NCI-H2081 treated with DMSO at 0.1 percent for 48 hours (cell line): ENCODE measurements around the gene DRAP1.
"Not testable (repeated sequence)": the region's sequence is repeated elsewhere in the genome, so short reads cannot be mapped to it uniquely, and the experiment has no call there.

Experiments used
- DNase-seq: peaks from one replicate; lab custom pipeline; 2025; lab: John Stamatoyannopoulos, UW

The DRAP1 gene

GRCh38 chr11:65886826-65887722 is 32.2 kb upstream of the DRAP1 start:
- no peak for DNase-seq

DNA sequence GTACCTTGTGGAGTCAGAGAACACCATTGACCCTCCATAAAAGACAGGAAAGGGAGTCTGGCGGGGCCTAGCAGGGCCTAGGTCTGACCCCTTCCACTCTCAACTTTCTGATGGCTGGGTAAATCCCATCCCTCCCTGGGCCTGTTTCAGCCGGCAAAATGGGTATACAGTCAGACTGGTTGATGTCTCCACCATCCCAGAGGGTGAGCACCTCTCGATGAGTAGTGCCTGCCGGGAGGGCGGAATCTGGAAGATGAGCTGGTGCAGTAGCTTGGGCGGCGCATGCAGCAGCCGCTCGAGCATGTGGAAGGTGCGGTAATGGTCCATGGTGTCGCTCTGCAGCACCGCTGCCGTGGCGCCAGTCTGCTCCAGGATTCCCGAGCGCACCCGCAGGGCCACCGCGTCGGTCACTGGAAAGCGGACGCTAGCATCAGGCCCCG is 31.5 kb upstream of the DRAP1 start:
- DNase-seq: no peak

DNA sequence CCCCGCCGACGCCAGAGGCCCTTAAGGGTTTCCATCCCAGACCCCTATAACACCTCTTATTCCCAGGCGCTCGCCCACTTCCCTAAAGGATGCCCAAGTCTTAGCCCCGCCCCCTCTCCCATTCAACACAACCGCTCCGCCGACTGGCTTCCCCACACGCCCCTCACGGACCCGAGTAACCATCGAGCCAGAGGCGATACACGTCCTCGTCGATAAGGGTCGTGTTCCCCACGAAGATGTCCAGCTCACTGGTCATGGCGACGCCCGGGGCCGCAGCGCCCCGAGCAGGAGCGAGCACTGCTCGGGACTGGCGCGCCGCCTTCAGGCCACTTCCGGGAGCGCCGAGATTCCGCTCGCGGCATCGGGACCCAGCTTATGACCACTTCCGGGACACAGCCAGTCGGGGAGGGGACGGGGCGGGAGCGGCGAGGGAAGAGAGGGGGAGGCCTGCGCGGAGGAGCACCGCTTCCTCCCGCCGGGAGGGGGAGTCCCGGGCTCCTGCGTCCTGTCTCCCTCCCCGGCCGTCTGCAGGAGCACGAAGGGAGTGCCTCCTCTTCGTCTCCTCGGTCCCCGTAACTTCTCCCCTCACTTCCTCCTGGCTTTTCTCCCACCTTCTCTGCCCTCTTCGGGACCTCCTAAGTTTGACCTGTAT is 30.9 kb upstream of the DRAP1 start, which contains the start of gene FIBP:
FIBP (minus strand) TSS at position 309 of the 652 bp plus-strand sequence; CDS start at position 256, 53 bp downstream.
- peak; percentile 73 for DNase-seq

- DNase-seq: peak; percentile 81
Observed at GRCh38 chr11:65890324-65891218, 28.7 kb upstream of the DRAP1 start, which contains the start of gene CCDC85B. CCDC85B (plus strand) TSS chr11:65890673; CDS start chr11:65890784, 111 bp downstream.

DNA sequence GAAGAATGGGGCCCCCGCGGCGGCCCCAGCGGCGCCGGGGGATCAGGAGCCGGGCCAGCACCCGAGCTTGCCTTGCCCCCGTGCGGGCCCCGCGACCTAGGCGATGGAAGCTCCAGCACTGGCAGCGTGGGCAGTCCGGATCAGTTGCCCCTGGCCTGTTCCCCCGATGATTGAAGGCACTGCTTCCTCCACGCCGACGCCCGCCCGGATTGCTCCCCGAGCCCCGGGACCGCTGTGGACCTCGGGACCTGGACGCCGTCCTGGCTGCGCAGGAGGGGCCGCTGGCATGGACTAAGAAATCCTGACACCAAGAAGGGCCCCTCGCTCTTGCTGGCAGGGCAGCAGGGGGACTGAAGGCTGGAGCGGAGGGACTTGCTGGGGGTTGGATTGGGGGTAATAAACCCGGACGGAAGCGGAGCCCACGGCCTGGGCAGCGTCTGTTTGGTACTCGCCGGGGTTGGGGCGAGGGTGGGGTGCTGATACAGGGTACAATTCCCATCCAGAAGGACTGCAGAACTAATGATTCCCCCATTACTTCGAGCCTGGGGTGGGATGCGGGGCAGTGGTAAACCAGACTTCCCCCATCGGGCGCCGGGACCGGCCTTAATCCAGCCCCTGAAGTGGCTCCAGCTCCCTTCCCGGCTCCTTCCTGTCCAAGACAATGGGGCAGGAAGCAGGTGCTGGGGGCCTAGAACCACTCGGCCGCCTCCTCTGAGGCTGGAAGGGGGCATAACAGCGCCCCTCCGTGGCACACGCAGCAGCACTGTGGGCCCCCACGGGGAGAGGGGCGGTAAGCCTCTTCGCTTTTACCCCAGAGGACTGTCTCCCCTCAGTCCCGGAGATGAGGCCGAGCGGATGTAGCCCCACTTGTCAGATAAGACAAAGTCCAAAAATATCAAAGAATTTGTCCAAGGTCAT is 27.7 kb upstream of the DRAP1 start:
- no peak for DNase-seq

DNA sequence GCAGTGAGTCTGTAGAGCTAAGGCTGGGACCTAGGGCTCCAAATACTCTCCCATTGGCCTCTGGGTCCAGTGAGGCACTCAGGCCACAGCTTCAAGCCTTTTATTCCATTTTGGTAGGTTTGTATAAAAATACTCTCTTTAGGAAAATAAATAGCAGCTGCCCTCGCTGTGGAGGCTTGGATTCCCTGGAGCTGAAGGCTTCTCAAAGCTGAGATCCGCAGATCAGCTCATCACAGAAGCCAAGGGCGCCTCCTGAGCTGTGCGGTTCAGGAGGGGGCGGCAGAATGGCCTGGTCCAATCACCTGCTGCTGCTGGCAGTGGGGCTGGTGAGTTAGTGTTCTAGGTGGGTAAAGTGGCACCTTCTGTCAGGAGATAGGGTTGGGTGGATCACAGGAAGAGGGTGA is 27.1 kb upstream of the DRAP1 start:
- not testable (repeated sequence) for DNase-seq

DNA sequence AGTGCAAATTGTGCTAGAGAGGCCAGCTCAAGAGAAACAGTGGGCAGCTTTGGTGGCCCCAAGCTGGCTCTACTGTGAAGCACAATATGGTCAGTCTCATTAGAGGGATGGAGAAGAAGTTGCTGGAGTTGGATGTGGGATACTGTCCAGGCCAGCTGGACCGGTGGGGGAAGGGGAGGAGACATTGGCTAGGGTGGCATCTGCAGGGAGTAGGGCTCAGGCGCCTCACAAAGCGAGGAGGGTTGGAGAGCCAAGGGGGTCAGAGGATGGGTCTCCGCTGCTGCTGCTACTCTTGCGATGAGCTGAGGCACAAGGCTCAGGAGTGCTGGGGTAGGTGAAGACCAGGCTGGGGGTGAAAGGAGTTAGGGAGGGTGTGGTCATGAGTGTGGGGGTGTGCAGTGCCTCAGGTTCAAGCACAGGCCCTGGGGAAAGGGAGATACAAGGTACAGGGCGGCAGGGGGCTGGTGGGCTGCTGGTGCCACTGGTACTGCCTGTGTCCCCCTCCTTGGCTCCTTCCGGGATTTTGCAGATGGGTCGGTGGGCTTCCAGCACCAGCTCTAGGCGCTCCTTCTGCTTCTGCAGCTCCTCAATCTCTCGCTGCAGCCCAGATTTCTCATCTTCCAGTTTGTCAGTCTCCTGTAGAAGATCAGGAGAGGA is 26.4 kb upstream of the DRAP1 start:
- no peak for DNase-seq

DNA sequence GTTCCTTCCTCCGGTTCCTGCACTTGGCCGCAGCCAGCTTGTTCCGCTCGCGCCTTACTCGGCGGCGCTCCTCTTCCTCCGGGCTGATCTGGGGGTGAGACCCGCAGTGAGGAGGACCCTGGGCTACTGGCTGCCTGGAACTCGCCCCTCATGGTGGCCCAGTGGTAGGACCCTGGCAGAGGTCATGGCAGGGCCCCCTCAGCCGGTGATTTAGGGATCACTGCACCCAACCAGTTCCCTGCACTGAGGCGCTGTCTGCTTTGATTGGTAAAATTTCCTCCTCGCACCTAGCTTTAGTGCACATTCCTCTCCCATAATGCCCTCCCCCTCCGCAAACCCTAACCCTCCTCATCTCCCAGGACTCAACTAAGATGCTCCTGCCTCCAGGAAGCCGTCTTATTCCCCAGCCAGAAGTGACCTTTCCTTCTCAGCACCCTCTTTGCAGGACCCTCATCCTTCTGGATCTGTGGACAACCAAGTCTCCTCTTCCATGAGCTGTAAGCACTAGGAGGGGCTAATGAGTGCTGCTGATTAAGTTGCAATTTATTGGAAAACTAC is 25.1 kb upstream of the DRAP1 start:
- DNase-seq: no peak

DNA sequence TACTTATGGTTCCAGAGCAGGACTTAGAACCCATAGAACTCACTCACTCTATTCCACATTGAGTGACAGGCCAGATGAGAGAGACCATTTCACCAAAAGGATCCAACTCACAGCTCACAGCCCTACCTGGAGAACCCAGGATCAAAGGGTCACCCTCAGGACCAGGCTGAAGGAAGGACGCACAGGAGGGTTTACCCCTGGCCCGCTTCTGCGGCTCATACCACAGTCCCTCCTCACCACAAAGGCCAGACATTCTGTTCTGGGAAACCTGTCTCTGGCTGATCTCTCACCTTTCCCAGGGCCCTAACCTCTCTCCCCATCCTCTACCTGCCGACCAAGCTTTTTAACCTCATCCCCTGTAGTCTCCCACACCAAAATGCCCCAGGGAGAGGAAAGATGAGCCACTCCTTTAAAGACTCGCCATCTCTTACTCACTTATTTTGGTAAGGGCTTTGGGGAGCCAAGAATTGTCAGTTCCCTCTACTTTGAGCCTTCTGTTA is 23.7 kb upstream of the DRAP1 start:
- no peak for DNase-seq

DNA sequence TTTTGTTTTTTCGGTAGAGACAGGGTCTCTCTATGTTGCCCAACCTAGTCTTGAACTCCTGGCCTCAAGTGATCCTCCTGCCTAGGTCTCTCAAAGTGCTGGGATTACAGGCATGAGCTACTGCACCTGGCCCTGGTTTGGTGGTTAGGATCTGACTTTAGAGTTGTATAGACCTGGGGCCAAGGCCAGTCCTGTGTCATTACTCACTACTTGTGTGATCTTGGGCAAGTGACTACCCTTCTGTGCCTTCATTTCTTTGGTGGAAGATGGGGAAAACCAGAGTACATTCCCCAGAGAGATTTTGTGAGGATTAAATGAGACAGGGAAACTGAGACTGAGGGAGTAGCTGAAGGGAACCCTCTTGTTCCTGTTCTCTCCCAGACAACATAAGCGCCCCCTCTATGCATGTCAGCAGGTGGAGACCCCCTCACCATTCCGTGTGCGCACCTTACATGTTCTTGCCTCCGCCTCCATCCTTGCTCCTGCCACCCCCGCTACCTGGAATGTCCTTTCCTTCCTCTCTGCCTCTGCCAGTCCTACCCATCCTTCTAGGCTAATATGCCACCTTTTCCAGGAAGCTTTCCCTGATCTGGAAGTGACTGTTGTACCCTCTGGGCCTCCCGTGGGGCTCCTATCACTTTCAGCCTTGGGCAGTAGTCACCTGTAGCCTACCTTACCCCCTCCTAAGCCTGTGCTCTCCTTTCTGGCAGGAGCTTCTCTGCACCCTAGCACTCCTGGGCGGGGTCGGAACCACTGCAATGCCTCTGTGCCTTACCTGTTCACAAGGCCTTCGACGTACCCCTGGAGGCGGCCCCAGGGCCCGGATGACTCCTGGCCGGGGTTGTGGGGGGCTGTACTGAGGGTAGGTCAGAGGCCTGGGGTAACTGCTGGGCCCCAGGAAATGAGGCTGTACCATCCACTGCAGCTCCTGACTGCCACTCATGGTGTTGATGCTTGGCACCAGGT is 22.9 kb upstream of the DRAP1 start:
- DNase-seq: no peak

DNA sequence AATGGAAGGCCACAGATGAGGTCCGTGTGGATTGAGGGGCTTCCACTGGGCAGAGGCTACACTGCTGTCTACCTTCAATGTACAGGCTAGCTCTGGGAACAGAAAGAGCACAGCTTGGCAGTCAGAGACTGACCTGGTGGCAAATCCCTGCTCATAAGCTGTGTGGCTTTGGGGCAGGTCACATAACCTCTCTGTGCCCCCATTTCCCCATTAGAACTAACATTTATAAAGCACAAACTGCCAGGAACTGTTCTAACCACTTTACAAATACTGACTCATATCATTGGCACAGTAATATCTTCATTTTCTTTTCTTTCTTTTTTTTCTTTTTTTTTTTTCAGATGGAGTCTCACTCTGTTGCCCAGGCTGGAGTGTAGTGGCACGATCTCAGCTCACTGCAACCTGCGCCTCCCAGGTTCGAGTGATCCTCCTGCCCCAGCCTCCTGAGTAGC is 22.2 kb upstream of the DRAP1 start:
- no peak for DNase-seq

DNA sequence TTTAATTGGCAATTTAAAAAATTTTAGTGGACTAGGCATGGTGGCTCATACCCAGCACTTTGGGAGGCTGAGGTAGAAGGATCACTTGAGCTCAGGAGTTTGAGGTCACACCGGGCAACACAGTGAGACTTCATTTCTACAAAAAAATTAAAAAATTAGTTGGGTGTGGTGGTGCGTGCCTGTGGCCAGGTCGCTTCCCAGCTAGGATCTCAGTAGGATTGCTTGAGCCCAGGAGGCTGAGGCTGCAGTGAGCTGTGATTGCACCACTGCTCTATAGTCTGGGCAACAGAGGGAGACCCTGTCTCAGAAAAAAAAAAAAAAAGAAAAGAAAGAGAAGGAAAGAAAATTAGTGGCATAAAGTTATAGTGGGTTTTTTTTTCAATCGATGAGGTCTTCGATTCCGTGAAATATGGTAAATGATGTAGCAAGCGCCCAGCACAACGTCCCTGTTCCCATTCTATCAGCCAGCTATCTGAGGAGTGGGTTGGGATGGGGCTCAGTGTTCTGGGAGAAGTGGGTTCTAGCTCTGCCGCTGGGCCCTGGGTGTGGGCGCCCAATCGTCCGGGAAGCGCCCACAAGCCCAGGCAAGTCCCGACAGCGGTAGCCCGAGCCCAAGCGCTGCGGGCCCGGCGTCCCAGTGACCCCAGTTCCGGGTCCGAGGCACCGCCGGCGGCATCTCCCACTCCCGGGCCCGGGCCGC is 20.4 kb upstream of the DRAP1 start:
- no peak for DNase-seq

DNA sequence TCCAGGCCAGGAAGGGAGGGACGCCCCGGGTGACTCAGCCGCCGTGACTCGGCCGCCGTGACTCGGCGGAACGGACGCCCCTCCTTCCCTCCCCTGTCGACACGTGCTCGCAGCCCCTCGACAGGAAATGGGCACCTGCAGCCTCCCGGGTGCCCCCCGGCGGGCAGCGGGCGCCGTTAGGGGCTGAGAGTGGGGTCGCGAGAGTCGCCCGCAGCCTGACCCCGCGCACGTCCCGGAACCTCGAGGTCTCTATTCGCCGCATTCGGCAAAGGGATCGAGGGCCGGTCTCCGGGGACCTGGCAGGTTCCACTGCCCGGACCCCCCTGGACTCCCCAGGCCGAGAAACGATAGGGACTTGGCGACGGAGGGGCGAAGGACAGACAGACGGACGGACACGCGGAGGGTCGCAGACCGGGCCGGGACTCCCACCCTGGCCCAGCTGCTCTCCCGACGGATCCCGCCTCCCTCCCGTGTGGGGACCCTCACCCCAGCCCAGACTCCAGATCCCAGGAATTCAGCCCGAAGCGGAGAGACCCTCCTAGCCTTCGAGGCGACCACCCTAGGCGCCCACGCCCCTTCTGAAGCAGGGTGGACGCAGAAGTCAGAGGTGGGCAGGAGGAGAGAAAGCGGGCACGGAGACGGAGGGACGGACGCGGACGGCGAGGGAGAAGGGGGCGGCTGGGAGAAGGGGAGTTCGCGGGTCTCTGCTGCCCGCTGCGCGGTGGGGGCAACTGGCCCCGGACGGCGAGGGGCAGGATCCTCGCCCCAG is 19.7 kb upstream of the DRAP1 start:
- DNase-seq: no peak

DNA sequence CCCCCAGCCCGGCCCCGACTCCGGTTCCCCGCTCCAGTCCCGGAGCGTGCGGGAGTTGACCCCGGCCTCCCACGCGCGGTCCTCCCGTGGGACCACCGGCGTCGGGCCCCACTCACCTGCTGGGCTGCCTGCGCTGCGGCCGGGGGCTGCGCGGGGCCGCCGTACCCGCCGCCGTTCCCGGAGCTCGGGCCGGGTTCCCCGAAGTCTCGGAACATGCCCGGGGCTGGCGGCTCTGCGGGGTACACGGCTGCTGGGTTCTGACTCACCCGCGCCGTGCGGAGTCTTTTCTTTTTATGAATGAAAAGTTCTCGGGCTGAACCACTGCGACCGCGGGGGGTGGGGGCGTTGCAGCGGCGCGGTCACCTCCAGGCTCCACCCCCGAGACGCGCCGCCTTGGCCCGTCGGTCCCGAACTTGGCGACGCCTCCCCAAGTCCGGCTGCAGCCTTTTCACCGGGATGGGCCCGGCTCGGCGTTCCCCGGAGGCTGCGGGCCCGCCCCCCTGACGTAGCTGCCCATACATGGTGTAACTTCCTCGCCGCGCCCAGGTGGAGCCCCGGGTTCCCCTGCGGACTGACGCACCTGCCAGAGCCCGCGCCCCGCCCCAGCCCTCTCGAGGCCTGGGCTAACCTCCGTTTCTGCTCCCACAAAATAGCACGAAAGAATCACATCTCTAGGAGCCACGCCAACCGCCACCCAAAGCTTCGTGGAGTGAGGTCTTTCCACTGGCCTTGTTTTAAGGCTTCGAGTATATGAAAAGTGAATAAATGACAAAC is 18.9 kb upstream of the DRAP1 start, which contains the start of gene FOSL1:
FOSL1 (minus strand) TSS at position 264 of the 774 bp plus-strand sequence; CDS start at position 215, 49 bp downstream.
- no peak for DNase-seq

GRCh38 chr11:65900899-65901180 is 18.4 kb upstream of the DRAP1 start:
- DNase-seq: no peak

DNA sequence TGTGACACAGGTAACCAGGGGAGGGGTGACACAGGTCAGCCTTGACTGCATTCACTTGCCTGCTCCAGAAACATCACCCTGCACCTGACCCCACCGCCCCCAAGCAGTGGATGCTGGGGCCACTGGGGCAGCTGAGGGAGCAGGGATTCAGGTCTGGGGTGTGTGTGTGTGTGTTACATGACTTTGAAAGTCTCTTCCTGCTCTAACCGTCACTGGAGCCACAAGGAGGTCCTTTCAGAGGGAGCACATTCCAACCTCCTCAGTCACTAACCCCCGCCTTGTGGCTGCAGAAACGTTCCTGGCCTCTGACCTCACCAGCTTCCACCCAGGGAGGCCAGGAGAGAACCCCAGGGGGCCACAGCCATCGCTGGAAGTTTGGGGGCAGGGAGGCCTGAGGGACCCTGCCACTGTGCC is 16.2 kb upstream of the DRAP1 start:
- no peak for DNase-seq
